SK-N-SH (cell line): ENCODE measurements around the gene ATP6V1C2. TPM values are rescaled to one million over a fixed set of nuclear protein-coding genes. Genes with fewer than 3 reads are reported as not detected.

Experiments
- CTCF ChIA-PET: fragments of 300-600, 350-600 bp; formaldehyde crosslinking; extraction: SDS; loops from one replicate; lab custom pipeline; 2021; lab: Yijun Ruan, JAX
- POLR2A ChIA-PET: fragments of 350-600 bp; sonication (Branson Sonifier 250); formaldehyde crosslinking; extraction: SDS; loops from one replicate; lab custom pipeline; 2020; ENCODE audit warnings: antibody characterized with exemption, inconsistent platforms; lab: Yijun Ruan, JAX
- DNase-seq: peaks from one replicate; pipeline ENCODE4 v3.0.0; 2012
- H2AFZ ChIP-seq: fragments of 200-600 bp; sonication (generic); 2 replicates; pipeline ENCODE4 v1.8.1; 2016; ENCODE audit warnings: antibody characterized with exemption, mild to moderate bottlenecking, low read depth
- H3F3A ChIP-seq: fragments of 200-600 bp; sonication (generic); replicated peaks from 2 replicates; pipeline ENCODE3; 2016; ENCODE audit warnings: antibody characterized with exemption, mild to moderate bottlenecking; ENCODE audit not compliant: insufficient read depth
- H3K27ac ChIP-seq, 2 experiments: fragments of 200-500 bp in 1 of 2; fragments of 200-600 bp in 1 of 2; sonication (Bioruptor generic) in 1 of 2; sonication (generic), shearing (Covaris generic) in 1 of 2; 2 replicates each; pipeline versions ENCODE4 v1.5.1 to v1.6.1; 2014 to 2016; ENCODE audit warnings: low read depth in 2 of 2, inconsistent platforms in 1 of 2, low read length in 1 of 2, mild to moderate bottlenecking in 1 of 2, mixed read lengths in 1 of 2
- H3K27me3 ChIP-seq: fragments of 200-600 bp; sonication (generic), shearing (Covaris generic); 2 replicates; pipeline ENCODE4 v1.6.1; 2016; ENCODE audit warnings: mixed run types; ENCODE audit not compliant: insufficient read depth
- H3K36me3 ChIP-seq, 2 experiments: fragments of 200-500 bp in 1 of 2; fragments of 200-600 bp in 1 of 2; sonication (Bioruptor generic) in 1 of 2; sonication (generic) in 1 of 2; replicated peaks in 1 of 2; 2 replicates each; pipeline versions ENCODE3 to v1.5.1; 2014 to 2016; ENCODE audit warnings: low read length in 1 of 2, mild to moderate bottlenecking in 1 of 2; ENCODE audit not compliant: insufficient read depth in 2 of 2, control insufficient read depth in 1 of 2
- H3K4me1 ChIP-seq, 2 experiments: fragments of 200-500 bp in 1 of 2; fragments of 200-600 bp in 1 of 2; sonication (Bioruptor generic) in 1 of 2; sonication (generic), shearing (Covaris generic) in 1 of 2; 2 replicates each; pipeline versions ENCODE4 v1.5.1 to v1.6.1; 2014 to 2016; ENCODE audit warnings: low read depth in 1 of 2, low read length in 1 of 2, mixed run types in 1 of 2; ENCODE audit not compliant: insufficient read depth in 2 of 2, control insufficient read depth in 1 of 2
- H3K4me2 ChIP-seq: fragments of 200-600 bp; sonication (generic), shearing (Covaris generic); 2 replicates; pipeline ENCODE4 v1.6.1; 2017; ENCODE audit warnings: mixed run types
- H3K4me3 ChIP-seq, 2 experiments: fragments of 200-500 bp in 1 of 2; fragments of 200-600 bp in 1 of 2; sonication (Bioruptor generic) in 1 of 2; sonication (generic), shearing (Covaris generic) in 1 of 2; 2 replicates each; pipeline versions ENCODE4 v1.5.1 to v1.8.1; 2014 to 2016; ENCODE audit warnings: low read depth in 2 of 2, inconsistent platforms in 1 of 2, low read length in 1 of 2, mild to moderate bottlenecking in 1 of 2, mixed read lengths in 1 of 2, moderate library complexity in 1 of 2
- H3K79me2 ChIP-seq: fragments of 200-600 bp; sonication (generic); 2 replicates; pipeline ENCODE4 v1.8.1; 2017; ENCODE audit warnings: mild to moderate bottlenecking; ENCODE audit not compliant: insufficient read depth
- H3K9ac ChIP-seq: fragments of 200-600 bp; sonication (generic); 2 replicates; pipeline ENCODE4 v1.6.1; 2017; ENCODE audit warnings: mixed run types
- H3K9me2 ChIP-seq: fragments of 200-600 bp; sonication (generic); 2 replicates; pipeline ENCODE4 v1.6.1; 2017; ENCODE audit warnings: mixed run types
- H3K9me3 ChIP-seq: fragments of 200-600 bp; sonication (generic); 2 replicates; pipeline ENCODE4 v1.6.1; 2017; ENCODE audit warnings: mixed run types, mild to moderate bottlenecking, moderate library complexity
- H4K20me1 ChIP-seq: fragments of 200-600 bp; sonication (generic); 2 replicates; pipeline ENCODE4 v1.6.1; 2017; ENCODE audit warnings: mild to moderate bottlenecking, mixed run types; ENCODE audit not compliant: insufficient read depth
- CHD2 ChIP-seq: fragments of 150-350 bp; IDR thresholded peaks from 2 replicates; pipeline ENCODE4 v1.6.1; 2018; ENCODE audit warnings: low read length; ENCODE audit not compliant: partially characterized antibody
- EP300 ChIP-seq, 2 experiments: IDR thresholded peaks; 2 replicates each; pipeline versions ENCODE4 v1.4.0 to v1.6.1; 2012; ENCODE audit warnings: borderline replicate concordance in 1 of 2, low read depth in 1 of 2, low read length in 1 of 2
- EZH2phosphoT487 ChIP-seq: fragments of 200-600 bp; sonication (generic); IDR thresholded peaks from 2 replicates; pipeline ENCODE4 v1.6.1; 2017; ENCODE audit warnings: low read depth, mixed run types, mild to moderate bottlenecking, antibody characterized with exemption, moderate library complexity, borderline replicate concordance
- FOSL2 ChIP-seq: IDR thresholded peaks from 2 replicates; pipeline ENCODE4 v1.4.0; 2012; ENCODE audit warnings: low read depth, mild to moderate bottlenecking, moderate library complexity, borderline replicate concordance
- FOXJ3 ChIP-seq: sonication (generic); formaldehyde crosslinking; IDR thresholded peaks from 2 replicates; pipeline ENCODE4 v1.5.1; 2020; ENCODE audit warnings: mild to moderate bottlenecking, missing genetic modification reagents
- FOXM1 ChIP-seq: IDR thresholded peaks from 2 replicates; pipeline ENCODE4 v1.4.0; 2012; ENCODE audit warnings: low read depth, mild to moderate bottlenecking
- GATA2 ChIP-seq: sonication (generic); formaldehyde crosslinking; IDR thresholded peaks from 2 replicates; pipeline ENCODE4 v1.5.0; 2020; ENCODE audit warnings: mild to moderate bottlenecking, missing genetic modification reagents
- JUND ChIP-seq: IDR thresholded peaks from 2 replicates; pipeline ENCODE4 v1.4.0; 2012
- MEF2A ChIP-seq: IDR thresholded peaks from 2 replicates; pipeline ENCODE4 v1.4.0; 2012; ENCODE audit warnings: low read depth, borderline replicate concordance
- MXI1 ChIP-seq: IDR thresholded peaks from 2 replicates; pipeline ENCODE4 v1.6.1; 2012; ENCODE audit warnings: mild to moderate bottlenecking, low read depth, low read length, improper control_type of control experiment
- NFIC ChIP-seq: IDR thresholded peaks from 2 replicates; pipeline ENCODE4 v1.4.0; 2012; ENCODE audit warnings: borderline replicate concordance
- NRF1 ChIP-seq: IDR thresholded peaks from 2 replicates; pipeline ENCODE4 v1.6.1; 2012; ENCODE audit warnings: low read depth, mild to moderate bottlenecking, low read length
- POLR2AphosphoS5 ChIP-seq: IDR thresholded peaks from 2 replicates; pipeline ENCODE4 v1.6.1; 2012; ENCODE audit warnings: low read depth, low read length
- RAD21 ChIP-seq: IDR thresholded peaks from 2 replicates; pipeline ENCODE4 v1.6.1; 2012; ENCODE audit warnings: mild to moderate bottlenecking, low read length
- RFX5 ChIP-seq: IDR thresholded peaks from 2 replicates; pipeline ENCODE4 v1.6.1; 2012; ENCODE audit warnings: mild to moderate bottlenecking, improper control_type of control experiment, low read length
- SMC3 ChIP-seq: IDR thresholded peaks from 2 replicates; pipeline ENCODE4 v1.6.1; 2012; ENCODE audit warnings: low read depth, low read length, improper control_type of control experiment
- TAF1 ChIP-seq: IDR thresholded peaks from 2 replicates; pipeline ENCODE4 v1.6.1; 2012; ENCODE audit warnings: low read depth, mild to moderate bottlenecking, low read length, moderate library complexity, borderline replicate concordance
- TEAD4 ChIP-seq: IDR thresholded peaks from 2 replicates; pipeline ENCODE4 v1.4.0; 2012; ENCODE audit warnings: mild to moderate bottlenecking, borderline replicate concordance; ENCODE audit not compliant: insufficient read depth
- WGBS: methylation state at CpG from one replicate; pipeline ENCODE4 v1.1.6; 2017; ENCODE audit warnings: low lambda C conversion rate; 5-methylcytosine and 5-hydroxymethylcytosine counted together
- polyA plus RNA-seq, 3 experiments: library from polyadenylated mRNA; depleted of rRNA; stranded (reverse); fragments of >200 nt; gene quantifications; 2 replicates each; pipeline ENCODE4 v1.2.3, GENCODE V29; 2012
- TF ChIP-seq, protein P1 (sequence below): IDR thresholded peaks from 2 replicates; pipeline ENCODE4 v1.4.0; 2012; ENCODE audit warnings: low read depth
- TF ChIP-seq, protein P2 (sequence below): IDR thresholded peaks from 2 replicates; pipeline ENCODE4 v1.4.0; 2012; ENCODE audit warnings: low read depth, borderline replicate concordance

ATP6V1C2 gene
- polyA plus RNA-seq, 1 of the 3 experiments (the other 2 are of a cell fraction), result 0.12 TPM

DNA sequence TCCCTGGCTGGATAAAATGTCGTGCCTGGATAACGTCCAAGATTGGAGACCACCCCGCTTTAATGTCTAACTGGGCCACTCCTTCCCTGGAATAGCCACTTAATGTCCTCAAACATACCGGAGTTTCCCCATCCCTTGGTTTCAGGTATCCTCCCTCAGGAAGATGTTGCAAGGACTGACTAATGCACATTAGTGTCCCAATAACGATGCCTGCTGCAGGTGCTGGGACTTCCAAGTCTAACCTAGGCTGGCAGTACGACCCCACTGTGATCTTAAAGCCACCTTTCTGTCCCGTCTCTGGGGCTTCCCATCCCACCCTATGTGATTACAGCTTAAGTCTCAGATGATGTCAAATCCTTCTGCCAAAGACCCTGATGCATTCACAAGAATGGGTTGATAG, 1.1 kb upstream of the ATP6V1C2 start:
- H4K20me1 ChIP-seq, result no peaks in the 10 kb centered on the region
- no peak for DNase-seq
- TF ChIP-seq EZH2phosphoT487 (no peak), RFX5 (no peak), TEAD4 (no peak), EP300 (IDR thresholded peaks at IDR 0.05; ENCODE audit: borderline replicate concordance in 1 of 2, low read depth in 1 of 2, low read length in 1 of 2) (no peak), GATA2 (CRISPR knock-in tag) (no peak), CHD2 (no peak), SMC3 (no peak)
- H3F3A ChIP-seq, result peaks cover 10% of the 10 kb centered on the region
- ChIA-PET POLR2A (no interaction called here), CTCF (interaction anchor here (0.6 kb wide), 1 partner anchor 131 kb away, joined by 3 read pairs; no protein-coding TSS in a partner anchor)
- no peak overlapping the region for H3K9ac ChIP-seq
- H3K9me3 ChIP-seq, result no peaks in the 10 kb centered on the region
- H2AFZ ChIP-seq, result no peak overlapping the region
- H3K27me3 ChIP-seq, result peaks cover 56% of the 10 kb centered on the region
- no peak overlapping the region for H3K4me2 ChIP-seq
- peaks cover 14 to 18% of the 10 kb centered on the region in 2 experiments; a peak in 3 of 4 replicates for H3K4me1 ChIP-seq
- 61% methylated on average over 7 of the region's 7 CpGs for WGBS
- H3K36me3 ChIP-seq, result no peaks in the 10 kb centered on the region
- H3K27ac ChIP-seq, result no peak overlapping the region
- no peaks in the 10 kb centered on the region for H3K79me2 ChIP-seq
- no peak overlapping the region for H3K4me3 ChIP-seq
- H3K9me2 ChIP-seq, result no peaks in the 10 kb centered on the region

DNA sequence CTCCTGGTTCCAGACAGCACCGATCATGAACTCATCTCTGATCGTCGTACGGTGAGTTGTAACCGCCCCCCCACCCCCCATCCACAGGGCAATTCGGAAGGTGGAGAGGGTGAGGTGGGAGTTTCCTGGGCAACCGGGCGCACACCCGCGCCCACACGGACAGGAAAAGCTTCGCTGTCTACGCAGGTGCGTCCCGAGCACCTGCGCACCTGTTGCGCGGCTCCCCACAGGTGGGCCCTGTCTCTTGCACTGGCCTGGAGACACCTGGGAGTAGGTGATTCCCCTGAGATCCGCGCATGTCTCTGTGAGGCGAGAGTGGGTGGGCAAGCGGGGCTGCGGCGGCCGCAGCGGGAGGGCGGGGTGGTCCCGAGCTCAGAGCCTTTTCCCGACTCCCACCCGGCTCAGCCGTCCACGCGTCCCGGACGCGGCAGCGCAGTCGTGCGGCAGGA, 459 bp upstream of the ATP6V1C2 start:
- no peak for DNase-seq
- Histone ChIP-seq H3K9ac (no peak overlapping the region), H3K27ac (no peak overlapping the region), H3F3A (peaks cover 10% of the 10 kb centered on the region), H3K9me3 (no peaks in the 10 kb centered on the region), H3K36me3 (no peaks in the 10 kb centered on the region), H3K4me1 (peaks cover 14 to 18% of the 10 kb centered on the region in 2 experiments; a peak in 3 of 4 replicates), H3K4me2 (peak overlapping the region; percentile 85; the same call in 1 of the 2 replicates), H3K79me2 (no peaks in the 10 kb centered on the region), H3K9me2 (no peaks in the 10 kb centered on the region), H4K20me1 (no peaks in the 10 kb centered on the region), H3K27me3 (peaks cover 63% of the 10 kb centered on the region), H3K4me3 (peak overlapping the region in 1 of 2 experiments; percentile 54; a peak in 2 of 4 replicates), H2AFZ (peak overlapping the region; percentile 10; the same call in 1 of the 2 replicates)
- 7% methylated on average over 21 of the region's 39 CpGs for WGBS
- CTCF ChIA-PET, result interaction anchor here (1.3 to 1.6 kb wide), 2 partner anchors 12 to 13 kb away, joined by 5 to 6 read pairs; no protein-coding TSS in a partner anchor
- POLR2A ChIA-PET, result no interaction called here
- TF ChIP-seq GATA2 (CRISPR knock-in tag) (no peak), NFIC (no peak), EZH2phosphoT487 (peak; percentile 58)

DNA sequence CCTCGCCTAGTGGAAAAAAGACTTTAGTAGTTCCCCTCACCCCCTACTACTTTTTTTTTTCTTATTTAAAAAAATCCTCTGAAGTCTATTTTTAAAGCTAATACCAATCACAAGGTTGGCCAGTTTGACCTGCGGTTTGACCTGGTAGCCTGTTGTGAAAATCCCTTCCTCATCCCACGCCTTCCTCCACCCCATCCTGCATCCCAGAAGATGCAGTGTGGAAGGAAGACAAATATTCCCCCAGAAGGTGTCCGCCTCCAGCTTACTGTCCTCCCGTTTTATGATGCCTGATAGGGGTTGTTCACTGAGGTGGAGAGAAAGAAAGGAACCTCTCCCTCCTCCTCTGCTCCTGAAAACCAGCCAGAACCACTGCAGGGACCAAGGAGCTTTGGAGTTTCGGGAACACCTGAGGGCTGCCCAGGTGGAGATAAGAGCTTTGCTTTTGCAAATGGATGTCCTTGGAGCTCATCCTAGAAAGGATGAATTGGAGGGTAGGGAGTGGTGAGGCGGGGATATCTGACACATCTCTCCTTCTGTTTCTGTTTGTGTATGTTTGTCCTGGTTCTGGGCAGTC, 909 bp downstream of the ATP6V1C2 start:
- Histone ChIP-seq H3K9me3 (no peaks in the 10 kb centered on the region), H3K27ac (no peak overlapping the region), H3K9me2 (no peaks in the 10 kb centered on the region), H3K9ac (no peak overlapping the region), H3K4me2 (peak overlapping the region; percentile 85), H4K20me1 (no peaks in the 10 kb centered on the region), H2AFZ (no peak overlapping the region; the same call in 1 of the 2 replicates), H3K4me1 (peaks cover 9 to 18% of the 10 kb centered on the region in 2 experiments; a peak in 3 of 4 replicates), H3K36me3 (no peaks in the 10 kb centered on the region), H3F3A (peaks cover 10% of the 10 kb centered on the region), H3K4me3 (peak overlapping the region; percentile 54 to 58; a peak in 3 of 4 replicates), H3K27me3 (peaks cover 69% of the 10 kb centered on the region), H3K79me2 (no peaks in the 10 kb centered on the region)
- CTCF ChIA-PET, result interaction anchor here (0.6 to 1.6 kb wide), 7 partner anchors 11 to 935 kb away, joined by 3 to 6 read pairs (median 4); partner anchors contain the start of genes PDIA6 and TAF1B
- WGBS, result 15% methylated on average over 7 of the region's 7 CpGs
- no peak for DNase-seq
- POLR2A ChIA-PET, result no interaction called here
- TF ChIP-seq NRF1 (no peak), JUND (no peak), CHD2 (no peak), MXI1 (no peak), TAF1 (no peak), FOSL2 (no peak), FOXJ3 (no peak), FOXM1 (no peak), MEF2A (no peak), RAD21 (no peak), EZH2phosphoT487 (no peak), EP300 (IDR thresholded peaks at IDR 0.05; ENCODE audit: borderline replicate concordance in 1 of 2, low read depth in 1 of 2, low read length in 1 of 2) (no peak), POLR2AphosphoS5 (no peak)
- TF ChIP-seq, protein P1, sequence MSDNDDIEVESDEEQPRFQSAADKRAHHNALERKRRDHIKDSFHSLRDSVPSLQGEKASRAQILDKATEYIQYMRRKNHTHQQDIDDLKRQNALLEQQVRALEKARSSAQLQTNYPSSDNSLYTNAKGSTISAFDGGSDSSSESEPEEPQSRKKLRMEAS, result no peak
- TF ChIP-seq, protein P2, sequence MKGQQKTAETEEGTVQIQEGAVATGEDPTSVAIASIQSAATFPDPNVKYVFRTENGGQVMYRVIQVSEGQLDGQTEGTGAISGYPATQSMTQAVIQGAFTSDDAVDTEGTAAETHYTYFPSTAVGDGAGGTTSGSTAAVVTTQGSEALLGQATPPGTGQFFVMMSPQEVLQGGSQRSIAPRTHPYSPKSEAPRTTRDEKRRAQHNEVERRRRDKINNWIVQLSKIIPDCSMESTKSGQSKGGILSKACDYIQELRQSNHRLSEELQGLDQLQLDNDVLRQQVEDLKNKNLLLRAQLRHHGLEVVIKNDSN, result no peak
